ENCODE results near the gene DNAJB6. TPM values are rescaled to one million over a fixed set of nuclear protein-coding genes. Genes with fewer than 3 reads are reported as not detected.
"Not testable (repeated sequence)": the region's sequence is repeated elsewhere in the genome, so short reads cannot be mapped to it uniquely, and the experiment has no call there.

Gene DNAJB6
- polyA plus RNA-seq, 4 donors: 151 to 175 (median 167) TPM

GRCh38 chr7:157320608-157320980 is 16.2 kb upstream of the DNAJB6 start:
- no peak for DNase-seq (ENCODE audit: low read depth in 4 of 4, low spot score in 3 of 4)

GRCh38 chr7:157323401-157323800 is 13.4 kb upstream of the DNAJB6 start:
- no peak for DNase-seq (ENCODE audit: low read depth in 4 of 4, low spot score in 3 of 4)

GRCh38 chr7:157329447-157329846 is 7.4 kb upstream of the DNAJB6 start:
- no peak for DNase-seq (ENCODE audit: low read depth in 4 of 4, low spot score in 3 of 4)

GRCh38 chr7:157330567-157330966 is 6.2 kb upstream of the DNAJB6 start:
- DNase-seq (ENCODE audit: low read depth in 4 of 4, low spot score in 3 of 4): not testable (repeated sequence)

- not testable (repeated sequence) for DNase-seq (ENCODE audit: low read depth in 4 of 4, low spot score in 3 of 4)
Measured at GRCh38 chr7:157331049-157331448, 5.8 kb upstream of the DNAJB6 start.

- DNase-seq (ENCODE audit: low read depth in 4 of 4, low spot score in 3 of 4): no peak
Measured at GRCh38 chr7:157335236-157335635, 1.6 kb upstream of the DNAJB6 start.

- no peak for DNase-seq (ENCODE audit: low read depth in 4 of 4, low spot score in 3 of 4)
Measured at GRCh38 chr7:157335991-157336382, 817 bp upstream of the DNAJB6 start.

GRCh38 chr7:157337316-157338149 is 729 bp downstream of the DNAJB6 start:
- DNase-seq (ENCODE audit: low read depth in 4 of 4, low spot score in 3 of 4): peak in 2 of 4 donors; percentile 30 to 43

GRCh38 chr7:157339777-157340677 is 3.2 kb downstream of the DNAJB6 start:
- DNase-seq (ENCODE audit: low read depth in 4 of 4, low spot score in 3 of 4): peak in 2 of 4 donors; percentile 38 to 53

GRCh38 chr7:157347217-157347904 is 10.6 kb downstream of the DNAJB6 start:
- DNase-seq (ENCODE audit: low read depth in 4 of 4, low spot score in 3 of 4): no peak

GRCh38 chr7:157348548-157348947 is 11.7 kb downstream of the DNAJB6 start:
- DNase-seq (ENCODE audit: low read depth in 4 of 4, low spot score in 3 of 4): no peak

GRCh38 chr7:157352516-157352915 is 15.7 kb downstream of the DNAJB6 start:
- DNase-seq (ENCODE audit: low read depth in 4 of 4, low spot score in 3 of 4): no peak

- no peak for DNase-seq (ENCODE audit: low read depth in 4 of 4, low spot score in 3 of 4)
Measured at GRCh38 chr7:157355784-157356511, 19.1 kb downstream of the DNAJB6 start.

- DNase-seq (ENCODE audit: low read depth in 4 of 4, low spot score in 3 of 4): no peak
Measured at GRCh38 chr7:157357129-157358040, 20.6 kb downstream of the DNAJB6 start.

GRCh38 chr7:157358041-157358752 is 21.4 kb downstream of the DNAJB6 start:
- DNase-seq (ENCODE audit: low read depth in 4 of 4, low spot score in 3 of 4): no peak

GRCh38 chr7:157358753-157359096 is 21.9 kb downstream of the DNAJB6 start:
- no peak for DNase-seq (ENCODE audit: low read depth in 4 of 4, low spot score in 3 of 4)

GRCh38 chr7:157359581-157359980 is 22.8 kb downstream of the DNAJB6 start:
- no peak for DNase-seq (ENCODE audit: low read depth in 4 of 4, low spot score in 3 of 4)

GRCh38 chr7:157360483-157361025 is 23.8 kb downstream of the DNAJB6 start:
- DNase-seq (ENCODE audit: low read depth in 4 of 4, low spot score in 3 of 4): no peak
